Stimulated activated CD8-positive, alpha-beta memory T cell treated with anti-CD3 and anti-CD28 coated beads, Interleukin-12 subunit alpha, Interleukin-12 subunit beta, amount 100 ng/mL, for 1 hour (primary cell): ENCODE data around the gene NXPE3.
A peak's percentile ranks its signal among the peaks of the same experiment; 100 is the strongest.

Experiments used
- DNase-seq: peaks from one replicate; pipeline ENCODE4 v3.0.0-alpha.2; 2020; ENCODE audit warnings: low read depth

Gene NXPE3

GRCh38 chr3:101803173-101803782, 24.3 kb downstream of the NXPE3 start:
- DNase-seq = peak; percentile 45

- no peak for DNase-seq
These were observed 24.9 kb downstream of the NXPE3 start for GRCh38 chr3:101803939-101804338.

GRCh38 chr3:101806491-101806890, 27.5 kb downstream of the NXPE3 start:
- DNase-seq = no peak

GRCh38 chr3:101807888-101808287, 28.9 kb downstream of the NXPE3 start:
- DNase-seq = no peak

GRCh38 chr3:101809178-101810021, 30.4 kb downstream of the NXPE3 start:
- DNase-seq = peak; percentile 31

GRCh38 chr3:101810022-101810418, 31.0 kb downstream of the NXPE3 start:
- DNase-seq = no peak

- DNase-seq = no peak
These were observed 32.9 kb downstream of the NXPE3 start for GRCh38 chr3:101811875-101812274.

- no peak for DNase-seq
These were observed 33.9 kb downstream of the NXPE3 start for GRCh38 chr3:101812895-101813294.

GRCh38 chr3:101813817-101814440, 34.9 kb downstream of the NXPE3 start:
- no peak for DNase-seq

GRCh38 chr3:101814835-101815234, 35.8 kb downstream of the NXPE3 start:
- DNase-seq = no peak

GRCh38 chr3:101816215-101817149, 37.5 kb downstream of the NXPE3 start:
- DNase-seq = no peak

GRCh38 chr3:101817992-101818391, 39.0 kb downstream of the NXPE3 start:
- no peak for DNase-seq

GRCh38 chr3:101819649-101820206, 40.7 kb downstream of the NXPE3 start:
- no peak for DNase-seq

- no peak for DNase-seq
These were observed 42.5 kb downstream of the NXPE3 start for GRCh38 chr3:101821503-101821902.

GRCh38 chr3:101823525-101823924, 44.5 kb downstream of the NXPE3 start:
- DNase-seq = no peak

- no peak for DNase-seq
These were observed 45.7 kb downstream of the NXPE3 start for GRCh38 chr3:101824702-101825101.

GRCh38 chr3:101825904-101826445, 47.0 kb downstream of the NXPE3 start:
- DNase-seq = no peak

- peak; percentile 67 for DNase-seq
These were observed 48.5 kb downstream of the NXPE3 start for GRCh38 chr3:101827211-101828174.

GRCh38 chr3:101828276-101828675, 49.3 kb downstream of the NXPE3 start:
- no peak for DNase-seq
